ENCODE results near the gene RBM43. TPM values are rescaled to one million over a fixed set of nuclear protein-coding genes. Genes with fewer than 3 reads are reported as not detected.

RBM43 gene
- total RNA-seq, 2 experiments from 2014 or later = 0.25 to 0.91 TPM

DNA sequence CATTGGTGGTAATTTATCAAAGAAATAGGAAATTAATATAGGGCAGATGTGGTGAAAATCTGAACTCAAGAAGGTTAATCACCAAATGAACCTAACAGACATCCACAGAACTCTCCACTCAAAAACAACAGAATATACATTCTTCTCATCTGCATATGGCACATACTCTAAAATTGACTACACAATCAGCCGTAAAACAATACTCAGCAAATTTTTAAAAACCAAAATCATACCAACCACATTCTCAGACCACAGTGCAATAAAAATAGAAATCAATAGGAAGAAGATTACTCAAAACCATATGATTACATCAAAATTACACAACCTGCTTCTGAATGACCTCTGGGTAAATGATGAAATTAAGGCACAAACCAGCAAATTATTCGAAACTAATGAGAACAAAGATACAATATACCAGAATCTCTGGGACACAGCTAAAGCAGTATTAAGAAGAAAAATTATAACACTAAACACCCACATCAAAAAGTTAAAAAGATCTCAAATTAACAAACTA is 31.0 kb downstream of the RBM43 start:
- Histone ChIP-seq H2AFZ (ENCODE audit: low read length) (no peak overlapping the region), H3K4me1 (ENCODE audit: insufficient read depth, low read length, poor library complexity, severe bottlenecking) (no peaks in the 10 kb centered on the region), H3K9me2 (ENCODE audit: insufficient read depth, low read length) (no peaks in the 10 kb centered on the region), H3K9me3 (ENCODE audit: low read length) (no peaks in the 10 kb centered on the region), H3K4me3 (ENCODE audit: low read depth, low read length, poor library complexity, severe bottlenecking) (no peak overlapping the region), H4K20me1 (ENCODE audit: insufficient read depth, low read length) (no peaks in the 10 kb centered on the region), H3K79me2 (ENCODE audit: insufficient read depth, low read depth, low read length) (no peaks in the 10 kb centered on the region), H3K36me3 (ENCODE audit: insufficient read depth, low read length) (no peaks in the 10 kb centered on the region), H3K27ac (ENCODE audit: low read depth, low read length, poor library complexity, severe bottlenecking) (no peak overlapping the region), H3K4me2 (ENCODE audit: low read length) (no peak overlapping the region)
- BruUV-seq (replicated peaks) = no TSS peak
- intact Hi-C loops (cut with micrococcal nuclease; ENCODE audit: unreplicated experiment) = no loop called here
- ChIA-PET CTCF (ENCODE audit: unreplicated experiment) (no interaction called here), POLR2A (no interaction called here)
- TF ChIP-seq, protein P1, sequence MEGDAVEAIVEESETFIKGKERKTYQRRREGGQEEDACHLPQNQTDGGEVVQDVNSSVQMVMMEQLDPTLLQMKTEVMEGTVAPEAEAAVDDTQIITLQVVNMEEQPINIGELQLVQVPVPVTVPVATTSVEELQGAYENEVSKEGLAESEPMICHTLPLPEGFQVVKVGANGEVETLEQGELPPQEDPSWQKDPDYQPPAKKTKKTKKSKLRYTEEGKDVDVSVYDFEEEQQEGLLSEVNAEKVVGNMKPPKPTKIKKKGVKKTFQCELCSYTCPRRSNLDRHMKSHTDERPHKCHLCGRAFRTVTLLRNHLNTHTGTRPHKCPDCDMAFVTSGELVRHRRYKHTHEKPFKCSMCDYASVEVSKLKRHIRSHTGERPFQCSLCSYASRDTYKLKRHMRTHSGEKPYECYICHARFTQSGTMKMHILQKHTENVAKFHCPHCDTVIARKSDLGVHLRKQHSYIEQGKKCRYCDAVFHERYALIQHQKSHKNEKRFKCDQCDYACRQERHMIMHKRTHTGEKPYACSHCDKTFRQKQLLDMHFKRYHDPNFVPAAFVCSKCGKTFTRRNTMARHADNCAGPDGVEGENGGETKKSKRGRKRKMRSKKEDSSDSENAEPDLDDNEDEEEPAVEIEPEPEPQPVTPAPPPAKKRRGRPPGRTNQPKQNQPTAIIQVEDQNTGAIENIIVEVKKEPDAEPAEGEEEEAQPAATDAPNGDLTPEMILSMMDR (conservative IDR thresholded peaks at IDR 0.05; ENCODE audit: low read length) = no peak
- no peak for DNase-seq (ENCODE audit: low spot score)

DNA sequence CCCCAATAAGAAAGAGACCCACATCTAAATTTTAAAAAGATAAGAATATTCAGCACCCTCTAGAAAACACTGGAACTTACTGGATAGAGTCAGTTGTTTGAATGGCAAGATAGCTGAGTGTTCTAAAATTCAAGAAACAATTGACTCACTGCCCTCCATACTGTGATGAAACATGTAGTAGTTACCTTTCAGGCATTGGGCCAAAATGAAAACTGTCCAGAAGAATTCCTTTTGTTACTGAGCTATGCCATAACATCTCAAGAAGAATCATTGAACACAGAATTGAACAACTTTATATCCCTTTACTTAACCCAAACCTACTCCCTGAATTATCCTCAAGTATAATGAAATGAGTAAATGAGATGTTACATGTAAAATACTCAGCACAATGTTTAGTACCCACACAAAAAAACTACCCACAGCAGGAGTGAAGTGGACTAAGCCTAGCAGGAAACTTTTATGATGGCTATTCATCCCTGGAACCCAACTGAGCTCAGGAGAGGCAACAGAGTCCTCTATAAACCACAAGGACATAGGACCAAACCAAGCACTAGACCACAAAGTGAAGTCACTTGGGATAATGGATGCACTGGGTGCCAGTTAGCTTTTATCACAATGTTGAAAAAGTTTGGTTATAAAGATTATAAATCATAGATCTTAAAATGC is 32.7 kb downstream of the RBM43 start:
- CTCF ChIA-PET (ENCODE audit: unreplicated experiment) = no interaction called here
- Histone ChIP-seq H3K79me2 (ENCODE audit: insufficient read depth, low read depth, low read length) (no peaks in the 10 kb centered on the region), H3K9me2 (ENCODE audit: insufficient read depth, low read length) (no peaks in the 10 kb centered on the region), H3K4me2 (ENCODE audit: low read length) (no peak overlapping the region), H4K20me1 (ENCODE audit: insufficient read depth, low read length) (no peaks in the 10 kb centered on the region), H3K27ac (ENCODE audit: low read depth, low read length, poor library complexity, severe bottlenecking) (no peak overlapping the region), H3K4me3 (ENCODE audit: low read depth, low read length, poor library complexity, severe bottlenecking) (no peak overlapping the region), H2AFZ (ENCODE audit: low read length) (no peak overlapping the region), H3K36me3 (ENCODE audit: insufficient read depth, low read length) (no peaks in the 10 kb centered on the region), H3K4me1 (ENCODE audit: insufficient read depth, low read length, poor library complexity, severe bottlenecking) (no peaks in the 10 kb centered on the region), H3K9me3 (ENCODE audit: low read length) (no peaks in the 10 kb centered on the region)
- DNase-seq (ENCODE audit: low spot score) = no peak
- POLR2A ChIA-PET = interaction anchor here (0.5 kb wide), 1 partner anchor 213 kb away, joined by 4 read pairs; no protein-coding TSS in a partner anchor
- intact Hi-C loops (cut with micrococcal nuclease; ENCODE audit: unreplicated experiment) = no loop called here
- no TSS peak for BruUV-seq (replicated peaks)
- TF ChIP-seq EZH2phosphoT487 (IDR thresholded peaks at IDR 0.05; ENCODE audit: borderline replicate concordance, low read depth, low read length) = no peak
- TF ChIP-seq, protein P1 (conservative IDR thresholded peaks at IDR 0.05; ENCODE audit: low read length) = no peak

DNA sequence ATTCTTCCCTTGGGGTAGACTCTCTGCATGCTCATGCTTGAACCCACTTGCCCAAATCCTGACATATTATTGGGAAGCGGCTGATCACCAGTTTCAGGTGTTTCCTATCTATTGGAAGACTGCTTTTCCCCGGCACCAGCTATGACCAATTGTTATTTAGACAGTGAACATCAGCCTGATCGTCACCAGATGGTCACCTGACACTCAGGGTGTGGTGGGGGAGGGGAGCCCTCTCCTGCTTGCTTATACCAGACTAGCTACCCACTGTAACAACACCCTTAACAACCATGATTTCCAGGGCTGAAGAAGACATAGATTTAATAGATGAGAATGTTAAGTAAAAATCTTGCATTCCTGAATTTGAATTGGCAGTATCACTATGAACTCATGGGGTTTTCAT is 44.3 kb downstream of the RBM43 start:
- Histone ChIP-seq H3K36me3 (ENCODE audit: insufficient read depth, low read length) (no peaks in the 10 kb centered on the region), H3K4me2 (ENCODE audit: low read length) (no peak overlapping the region), H3K4me3 (ENCODE audit: low read depth, low read length, poor library complexity, severe bottlenecking) (no peak overlapping the region), H3K9me2 (ENCODE audit: insufficient read depth, low read length) (no peaks in the 10 kb centered on the region), H3K4me1 (ENCODE audit: insufficient read depth, low read length, poor library complexity, severe bottlenecking) (no peaks in the 10 kb centered on the region), H3K9me3 (ENCODE audit: low read length) (no peaks in the 10 kb centered on the region), H3K27ac (ENCODE audit: low read depth, low read length, poor library complexity, severe bottlenecking) (no peak overlapping the region), H2AFZ (ENCODE audit: low read length) (no peak overlapping the region), H4K20me1 (ENCODE audit: insufficient read depth, low read length) (no peaks in the 10 kb centered on the region), H3K79me2 (ENCODE audit: insufficient read depth, low read depth, low read length) (no peaks in the 10 kb centered on the region)
- ChIA-PET POLR2A (no interaction called here), CTCF (ENCODE audit: unreplicated experiment) (no interaction called here)
- TF ChIP-seq, protein P1 (conservative IDR thresholded peaks at IDR 0.05; ENCODE audit: low read length) = no peak
- TF ChIP-seq EZH2phosphoT487 (IDR thresholded peaks at IDR 0.05; ENCODE audit: borderline replicate concordance, low read depth, low read length) = no peak
- intact Hi-C loops (cut with micrococcal nuclease; ENCODE audit: unreplicated experiment) = no loop called here
- DNase-seq (ENCODE audit: low spot score) = no peak
- no TSS peak for BruUV-seq (replicated peaks)
